GM18909 (cell line): ENCODE data around the gene ARL14EP.

Source experiments
- ATAC-seq: cut with Tn5 transposase; IDR thresholded peaks from one replicate; pipeline ENCODE4 v1.9.1; 2021; ENCODE audit warnings: mild to moderate bottlenecking; ENCODE audit not compliant: unreplicated experiment, poor library complexity

The ARL14EP gene

DNA sequence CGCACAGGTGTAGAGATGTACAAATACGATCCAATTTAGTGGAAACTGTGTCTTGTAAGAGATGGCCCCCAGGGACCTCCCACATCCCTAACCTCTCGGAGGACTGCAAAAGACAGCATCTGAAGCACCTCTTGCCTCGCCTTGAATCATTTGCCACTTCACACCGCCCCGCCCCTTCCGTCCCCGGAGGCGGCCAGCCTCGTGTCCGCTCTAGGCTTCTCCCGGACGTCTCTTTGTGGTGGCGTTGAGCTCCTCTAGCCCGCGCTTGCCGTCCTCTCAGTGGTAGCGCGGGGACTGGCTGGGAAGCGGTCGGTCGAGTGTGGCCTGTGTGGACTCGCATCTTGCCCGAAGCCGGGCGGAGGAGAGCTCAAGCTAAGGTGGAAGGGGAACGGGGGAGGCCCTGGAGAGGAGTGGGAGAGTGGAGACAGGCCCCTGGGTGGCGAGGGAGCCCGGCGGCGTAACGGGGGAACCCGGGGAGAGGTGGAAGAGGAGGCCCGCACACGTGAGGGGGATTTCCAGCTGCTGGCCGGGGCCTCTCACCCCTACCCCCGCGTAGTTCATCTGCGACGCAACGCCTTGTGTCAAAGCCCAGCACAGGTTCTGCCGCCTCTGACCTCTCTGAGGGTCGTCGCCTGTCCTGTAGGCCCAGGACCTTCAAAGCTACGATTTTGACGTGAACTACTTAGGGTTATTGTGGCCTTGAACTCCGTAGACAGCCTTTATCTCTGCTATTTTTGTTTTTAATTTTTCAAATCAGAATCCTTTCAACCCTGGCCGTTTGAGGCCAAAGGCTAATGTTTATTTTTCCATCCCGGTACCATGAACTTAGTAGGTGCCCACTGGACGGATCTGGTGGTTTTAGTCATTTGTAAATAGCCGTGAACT lies at the start of gene ARL14EP:
ARL14EP (plus strand) TSS at position 279 of the 885 bp plus-strand sequence. CDS start 7,845 bp downstream, outside the sequence.
- peak; percentile 98 for ATAC-seq

DNA sequence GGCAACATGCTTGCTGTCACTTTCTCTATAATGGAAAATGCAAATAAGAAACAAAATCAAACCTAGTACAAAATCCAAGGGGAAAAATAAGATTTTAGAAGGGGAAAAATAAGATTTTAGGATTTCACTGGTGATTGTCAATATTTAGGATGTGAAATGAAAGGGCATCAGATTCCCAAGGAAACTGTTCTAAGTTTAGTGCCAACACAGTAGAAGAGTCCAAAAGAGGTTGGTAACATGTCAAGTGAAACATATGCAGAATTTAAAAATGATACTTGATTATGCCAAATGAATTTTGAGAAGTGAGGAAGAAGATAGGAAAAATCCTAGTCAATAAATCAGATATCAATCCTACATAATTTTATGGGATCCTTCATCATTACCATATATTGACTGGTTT lies 45.7 kb upstream of the ARL14EP start:
- ATAC-seq, result no peak

DNA sequence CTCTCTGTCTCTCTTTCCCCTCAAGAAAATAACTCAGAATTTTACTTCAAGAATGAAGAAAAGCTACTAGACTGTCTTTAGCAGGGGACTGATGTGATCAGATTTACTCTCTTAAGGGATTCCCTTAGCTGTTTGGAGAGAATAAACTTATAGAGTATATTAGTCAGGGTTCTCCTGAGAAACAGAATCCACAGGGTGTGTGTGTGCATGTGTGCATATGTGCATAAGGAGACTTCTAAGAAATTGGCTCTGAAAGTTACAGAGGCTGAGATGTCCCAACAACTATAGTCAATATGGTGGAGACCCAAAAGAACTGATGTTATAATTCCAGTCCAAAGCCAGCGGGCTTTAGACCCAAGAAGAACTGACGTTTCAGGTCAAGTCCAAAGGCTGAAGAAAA lies 43.1 kb upstream of the ARL14EP start:
- ATAC-seq, result no peak

DNA sequence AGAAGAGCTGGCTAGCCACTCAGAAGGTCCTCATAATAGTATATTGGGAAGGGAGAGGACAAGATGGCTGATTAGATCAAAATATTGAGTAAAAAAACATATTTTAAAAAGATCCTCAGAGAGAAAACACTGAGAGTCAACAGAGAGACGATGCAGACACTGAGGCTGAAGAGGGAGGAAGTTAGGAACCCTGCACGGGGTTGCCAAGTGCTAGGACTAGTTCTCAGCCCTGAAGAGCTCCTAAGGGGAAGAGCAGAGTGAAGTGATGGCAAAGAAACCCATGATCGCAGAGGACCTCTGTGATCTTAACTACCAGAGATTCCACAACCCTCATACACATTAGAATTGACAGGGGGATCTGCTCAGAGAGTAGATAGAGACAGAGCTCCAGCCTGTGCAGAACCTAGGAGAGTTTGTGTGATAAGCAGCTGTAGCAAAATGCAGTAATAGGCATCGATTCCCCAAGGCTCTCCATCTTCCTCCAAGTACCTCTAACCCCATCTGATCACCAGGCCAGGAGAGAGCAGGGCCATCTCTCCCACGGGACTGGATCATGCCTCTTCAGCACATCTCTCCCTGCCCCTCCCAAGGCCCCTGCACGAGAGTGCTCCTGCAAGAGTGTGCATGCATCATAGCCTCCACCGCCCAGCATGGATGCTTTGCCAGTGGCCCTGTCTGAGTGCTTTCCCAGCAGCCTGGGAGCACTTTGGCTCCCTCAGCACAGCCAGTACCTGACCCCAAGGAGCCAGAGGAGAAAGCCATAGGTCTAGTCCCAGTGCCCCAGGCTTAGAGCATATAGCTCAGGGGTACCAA lies 41.2 kb upstream of the ARL14EP start:
- ATAC-seq, result peak; percentile 26

DNA sequence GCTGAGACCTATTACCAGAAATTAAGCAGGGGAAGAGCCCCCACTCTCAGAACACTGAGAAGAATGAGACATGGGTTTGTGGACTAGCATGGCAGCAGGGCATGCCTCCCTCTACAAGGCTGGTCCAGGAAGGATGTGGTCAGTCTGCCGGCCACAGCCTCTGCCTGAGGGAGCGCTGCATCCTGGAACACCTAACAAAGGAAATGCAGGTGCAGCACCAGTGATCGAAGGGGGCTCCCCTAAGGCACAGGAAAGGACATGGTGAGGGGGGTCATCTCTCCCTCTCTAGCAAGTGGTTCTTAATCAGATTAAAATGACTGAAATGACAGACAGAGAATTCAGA lies 40.6 kb upstream of the ARL14EP start:
- peak; percentile 96 for ATAC-seq

DNA sequence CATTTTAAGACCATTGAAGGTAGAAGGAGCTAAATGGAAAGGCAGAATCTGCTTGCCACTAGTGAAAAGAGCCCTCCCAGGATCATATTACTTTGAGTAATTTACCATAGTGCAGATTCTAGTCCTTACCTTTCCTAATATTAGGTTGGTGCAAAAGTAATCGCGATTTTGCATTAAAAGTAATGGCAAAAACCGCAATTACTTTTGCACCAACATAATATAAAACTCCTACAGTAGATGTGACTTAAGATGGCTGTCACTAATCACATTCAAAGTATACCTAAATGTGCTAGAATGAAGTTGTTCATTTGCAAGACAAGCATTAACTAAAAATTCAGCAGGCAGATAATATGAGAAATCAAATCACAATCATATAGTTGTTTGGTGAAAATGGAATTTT lies 38.1 kb upstream of the ARL14EP start:
- no peak for ATAC-seq

DNA sequence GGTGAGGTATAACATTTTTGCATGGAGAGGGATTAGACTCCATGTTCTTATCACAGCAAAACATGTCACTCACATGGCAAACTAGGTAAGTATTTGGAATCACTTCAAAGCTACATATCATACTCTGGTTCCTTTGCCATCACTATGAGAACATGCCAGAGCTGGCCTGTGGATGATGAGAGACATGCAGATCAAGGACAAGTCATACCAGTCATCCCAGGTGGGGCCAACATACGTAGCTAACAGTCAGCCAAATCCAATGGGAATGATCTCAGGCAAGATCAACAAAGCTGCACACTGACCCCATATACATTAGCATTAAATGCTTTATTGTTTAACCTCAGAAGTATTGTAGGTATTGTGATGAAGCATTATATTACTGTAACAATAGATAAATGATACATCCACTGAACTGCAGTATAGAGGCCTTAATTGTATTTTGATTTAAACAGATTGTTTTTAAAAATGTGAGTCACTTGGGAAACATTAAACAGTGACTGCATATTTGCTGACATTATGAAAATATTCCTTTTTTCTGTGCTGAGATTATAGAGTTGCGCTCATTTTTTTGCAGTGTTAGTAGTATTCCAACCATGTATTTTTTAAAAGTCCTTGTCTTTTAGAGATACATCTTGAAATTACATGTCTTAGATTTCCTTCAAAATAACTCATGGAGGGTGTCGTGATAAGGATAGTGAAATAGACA lies 37.3 kb upstream of the ARL14EP start:
- ATAC-seq, result no peak

DNA sequence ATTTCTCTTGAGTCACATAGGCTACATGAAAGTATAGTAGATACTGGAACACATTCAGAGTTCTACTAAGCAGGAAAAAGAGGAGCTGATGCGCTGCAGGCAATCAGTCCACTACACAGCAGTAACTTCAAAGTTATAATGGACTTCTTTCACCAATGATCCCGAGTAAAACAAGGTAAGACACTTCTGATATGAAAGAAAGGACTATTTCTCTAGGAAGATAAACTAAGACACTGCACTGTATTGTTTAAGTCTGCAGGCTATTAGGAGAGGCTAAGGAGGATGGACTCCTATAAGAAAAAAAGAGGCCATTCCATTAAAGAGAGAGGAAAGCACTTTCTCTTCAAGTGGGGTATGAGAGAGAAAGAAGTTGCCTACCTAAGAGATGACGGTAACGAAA lies 31.6 kb upstream of the ARL14EP start:
- no peak for ATAC-seq

DNA sequence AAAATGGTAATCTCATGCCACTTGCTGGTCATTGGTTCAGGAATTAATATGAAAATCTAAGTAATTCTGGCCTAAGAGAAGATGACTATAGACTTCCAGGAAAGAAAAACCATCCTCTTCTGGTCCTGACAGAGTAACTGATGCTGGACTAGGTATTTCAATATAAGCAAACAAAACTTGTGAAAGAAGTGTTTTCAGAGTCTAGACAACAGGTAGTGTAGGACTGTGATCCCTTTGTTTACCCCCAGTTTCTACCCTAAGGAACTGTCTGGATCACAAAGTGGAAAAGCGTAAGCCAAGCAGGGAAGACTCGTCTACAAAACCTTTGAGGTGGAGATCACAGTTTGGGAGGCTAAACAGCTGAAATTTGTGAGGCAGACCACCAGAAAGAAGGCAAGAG lies 30.4 kb upstream of the ARL14EP start:
- ATAC-seq, result no peak

DNA sequence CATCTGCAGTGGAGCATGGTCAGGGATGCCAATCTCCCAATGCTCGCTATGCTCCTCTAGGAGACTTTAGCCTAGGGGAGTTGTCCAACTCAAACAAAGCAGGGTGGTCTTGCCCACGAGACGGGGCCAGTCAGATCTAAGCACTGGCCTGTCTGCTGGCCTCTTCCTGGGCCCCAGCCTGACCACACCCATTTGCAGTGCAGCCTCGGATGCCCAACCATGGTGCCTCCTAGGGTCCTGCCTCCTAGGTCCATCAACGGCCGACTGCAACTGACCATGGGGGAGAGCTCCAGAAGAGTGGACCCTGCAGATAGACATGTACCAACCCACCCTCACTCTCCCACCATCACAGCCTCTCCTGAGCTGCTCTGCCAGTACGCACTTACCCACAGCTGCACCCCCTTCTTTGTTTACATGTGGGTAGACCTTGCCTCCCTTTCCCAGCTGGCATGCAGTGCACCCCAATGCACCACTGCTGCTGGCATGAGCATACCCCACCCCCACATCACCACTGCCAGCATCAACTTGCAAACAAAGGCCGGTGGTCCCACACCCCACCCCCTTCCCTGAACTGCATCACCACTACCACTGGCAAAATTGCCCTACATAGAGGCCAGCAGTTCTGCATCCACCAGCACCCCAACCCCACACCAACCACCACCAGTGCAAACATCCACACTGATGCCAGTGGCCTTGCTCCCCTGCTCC lies 27.6 kb upstream of the ARL14EP start:
- no peak for ATAC-seq

DNA sequence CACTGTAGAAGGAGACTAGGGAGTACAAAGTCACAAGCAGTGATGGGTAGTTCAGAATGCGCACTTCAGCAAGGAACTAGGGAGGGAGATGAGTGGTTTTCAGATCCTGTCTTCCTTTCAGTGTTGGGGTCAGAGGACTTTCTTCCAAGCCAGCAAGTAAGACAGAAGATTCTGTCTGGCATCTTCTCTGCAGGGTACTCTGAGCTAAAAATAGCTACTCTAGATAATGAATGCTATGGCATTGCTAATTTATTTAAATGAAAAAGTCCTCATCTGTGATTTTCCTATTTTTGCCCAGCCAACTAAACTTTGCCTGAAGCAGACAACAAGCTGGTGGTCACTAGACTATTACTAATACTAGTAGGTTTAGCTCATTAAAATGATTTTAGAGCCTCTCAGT lies 18.3 kb upstream of the ARL14EP start:
- ATAC-seq, result no peak

DNA sequence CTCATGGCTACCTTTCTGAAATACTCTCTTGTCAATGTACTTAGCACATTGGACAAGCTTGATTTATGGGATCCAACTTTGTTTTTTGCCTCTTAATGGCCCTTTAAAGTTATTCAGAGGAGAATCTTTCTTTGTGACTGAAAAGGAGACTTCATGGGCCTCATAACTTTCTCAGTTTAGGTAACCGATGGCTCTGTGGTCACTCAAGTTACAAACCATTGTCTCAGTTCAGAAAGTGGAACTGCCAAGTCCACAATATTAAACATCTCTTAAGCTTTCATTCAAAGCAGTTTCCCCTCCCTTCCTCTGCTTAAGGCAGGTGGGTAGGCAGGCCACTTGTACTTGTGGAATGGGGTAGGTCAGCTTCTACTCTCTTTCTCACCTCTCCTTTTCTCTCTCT lies 12.3 kb upstream of the ARL14EP start:
- peak; percentile 96 for ATAC-seq

DNA sequence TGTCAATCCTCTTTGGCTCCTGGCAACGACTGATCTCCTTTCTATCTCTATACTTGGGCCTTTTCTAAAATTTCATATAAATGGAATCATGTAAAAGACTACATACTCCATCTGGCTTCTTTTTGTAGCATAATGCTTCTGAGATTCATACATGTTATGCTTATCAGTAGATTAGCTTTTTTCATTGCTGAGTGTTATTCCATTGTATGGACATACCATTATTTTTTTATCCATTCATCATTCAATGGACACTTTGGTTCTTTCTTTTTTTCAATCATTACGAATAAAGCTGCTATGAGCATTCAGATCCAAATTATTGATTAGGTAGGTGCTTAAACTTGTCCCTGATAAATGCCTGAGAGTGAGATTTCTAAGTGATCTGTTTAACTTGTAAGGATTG lies 11.7 kb upstream of the ARL14EP start:
- no peak for ATAC-seq

DNA sequence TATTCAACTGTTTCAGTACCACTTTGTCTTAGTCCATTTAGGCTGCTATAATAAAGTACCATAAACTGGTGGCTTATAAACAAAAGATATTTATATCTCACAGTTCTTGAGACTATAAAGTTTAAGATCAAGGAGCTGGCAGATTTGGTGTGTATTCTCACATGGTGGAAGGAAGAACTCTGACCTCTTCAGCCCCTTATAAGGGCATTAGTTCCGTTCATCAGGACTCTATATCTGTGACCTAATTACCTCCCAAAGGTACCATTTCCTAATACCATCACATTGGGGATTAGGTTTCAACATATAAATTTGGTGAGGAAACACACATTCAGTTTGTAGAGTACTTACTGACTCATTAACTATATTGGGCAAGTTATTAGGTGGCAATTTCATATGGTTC lies 10.7 kb upstream of the ARL14EP start:
- ATAC-seq, result peak; percentile 34

DNA sequence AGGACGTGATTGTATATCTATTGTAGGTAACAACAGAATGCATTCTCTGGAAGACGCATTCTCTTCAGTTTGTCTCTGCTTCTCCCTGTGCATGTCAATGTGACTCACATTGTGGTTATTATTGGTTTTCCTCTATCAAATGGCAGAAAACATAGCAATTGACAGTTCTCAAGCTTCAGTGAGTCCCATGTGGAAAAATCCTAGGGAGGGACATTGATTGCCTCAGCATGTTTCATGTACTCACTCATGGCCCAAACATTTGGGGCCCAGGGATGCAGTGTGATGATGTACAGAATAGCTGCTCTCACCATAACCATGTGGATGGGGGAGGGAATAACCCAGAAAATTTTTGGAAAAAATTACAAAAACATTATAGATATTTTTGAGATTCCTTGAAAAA lies 9.3 kb upstream of the ARL14EP start:
- ATAC-seq, result no peak

DNA sequence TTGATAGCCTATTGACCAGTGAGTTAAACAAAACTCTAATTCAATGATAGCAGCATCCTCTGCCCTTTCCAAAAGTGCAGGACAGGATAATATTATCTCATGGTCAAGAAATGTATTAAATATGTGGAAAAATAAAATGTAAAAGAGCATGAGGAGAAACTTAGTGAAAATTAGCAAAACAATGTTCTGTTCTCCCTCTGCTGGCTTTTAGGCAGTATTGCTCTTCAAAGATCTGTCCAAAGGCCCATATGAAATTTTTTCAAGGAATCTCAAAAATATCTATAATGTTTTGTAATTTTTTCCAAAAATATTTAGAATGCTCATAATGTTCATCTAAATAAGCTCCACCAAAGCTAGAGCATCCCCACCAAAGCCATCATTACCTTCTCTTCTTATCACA lies 8.3 kb upstream of the ARL14EP start:
- ATAC-seq, result no peak

DNA sequence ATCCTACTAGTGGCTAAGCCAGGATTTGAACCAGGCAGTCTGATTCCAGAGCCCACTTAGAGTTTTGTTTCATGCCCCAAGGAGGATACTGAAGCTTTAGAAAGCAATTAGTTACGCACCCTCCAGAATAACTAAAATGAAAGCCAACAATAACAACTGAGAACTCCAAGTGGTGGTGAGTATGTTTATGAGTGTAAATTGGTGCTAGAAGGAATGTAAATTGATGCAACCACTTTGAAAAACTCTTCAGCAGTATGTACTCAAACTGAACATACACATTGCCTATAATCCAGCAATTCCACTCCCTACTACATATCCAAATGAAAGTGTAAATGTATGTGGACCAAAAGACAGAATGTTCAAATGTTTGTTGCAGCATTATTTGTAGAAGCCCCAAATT lies 6.7 kb upstream of the ARL14EP start:
- ATAC-seq, result no peak

DNA sequence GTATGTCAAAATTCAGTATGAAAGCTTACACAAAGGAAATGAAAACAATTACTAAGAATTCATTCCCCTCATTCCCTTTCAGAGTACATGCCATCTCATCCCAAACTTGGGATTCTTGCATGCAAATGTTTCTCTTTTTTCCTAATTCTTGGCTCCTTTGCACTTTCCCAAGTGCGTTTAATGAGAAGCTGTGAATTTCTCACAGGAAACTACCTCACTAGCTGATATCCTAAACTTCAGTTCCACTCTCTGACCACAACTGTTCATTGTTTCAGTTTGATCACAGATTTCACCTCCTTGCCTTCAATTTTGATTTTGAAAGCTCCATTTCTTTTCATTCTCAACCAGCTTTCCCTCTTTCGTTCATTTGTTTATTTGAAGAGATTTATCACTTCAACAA lies 5.9 kb upstream of the ARL14EP start:
- ATAC-seq, result peak; percentile 51

DNA sequence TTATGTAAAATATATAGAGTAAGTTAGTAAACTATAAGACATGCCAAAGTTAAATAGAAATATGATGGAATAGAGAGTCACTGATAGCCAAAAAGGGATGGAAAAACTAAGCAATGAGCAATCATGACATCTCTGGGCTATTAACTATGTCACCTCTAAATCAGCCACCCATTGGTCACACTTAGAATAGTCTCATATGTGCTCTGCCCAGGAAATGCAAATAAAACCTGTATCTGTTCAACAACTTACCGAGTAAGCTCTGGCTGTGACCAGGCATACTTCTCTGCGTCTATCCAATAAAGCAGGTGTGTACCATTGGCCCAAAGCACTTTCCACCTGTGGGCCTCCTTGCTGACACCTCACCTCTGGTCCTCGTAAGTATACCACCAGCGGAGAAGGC lies 1.6 kb upstream of the ARL14EP start:
- ATAC-seq, result no peak

DNA sequence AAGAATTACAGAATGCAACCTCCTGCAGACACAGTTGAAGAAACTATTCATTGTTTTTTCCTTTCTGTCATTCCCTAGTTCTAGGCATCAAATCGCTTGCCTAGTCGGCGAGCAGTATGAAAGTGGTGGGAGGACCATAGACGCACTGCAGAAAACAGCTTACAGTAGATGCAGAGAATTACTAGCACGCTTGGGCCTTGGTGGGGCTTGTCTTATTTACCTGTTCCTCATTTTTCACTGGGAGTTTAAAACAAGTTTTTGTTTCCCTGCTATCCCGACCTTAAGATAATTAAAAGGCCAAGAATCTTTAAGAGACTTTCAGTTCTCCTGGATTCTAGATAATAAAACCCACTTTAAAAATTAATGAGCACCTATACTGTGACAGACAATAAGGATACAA lies 713 bp upstream of the ARL14EP start:
- no peak for ATAC-seq
